MM.1S (cell line): ENCODE measurements around the gene SPATS2.

Experiments
- EZH2 ChIP-seq: fragments of 300-600 bp; sonication (generic); optimal IDR thresholded peaks from 2 replicates; pipeline ENCODE3; 2017; ENCODE audit warnings: low read depth, mild to moderate bottlenecking, antibody characterized with exemption, low read length, mixed read lengths
- EZH2phosphoT487 ChIP-seq: fragments of 300-600 bp; sonication (generic); IDR thresholded peaks from 2 replicates; pipeline ENCODE4 v1.6.1; 2018; ENCODE audit warnings: antibody characterized with exemption, low read length
- TF ChIP-seq, protein P1 (sequence below): fragments of 300-600 bp; sonication (generic); IDR thresholded peaks from 2 replicates; pipeline ENCODE4 v1.5.1; 2016; ENCODE audit warnings: antibody characterized with exemption, low read length, mixed read lengths

GRCh38 chr12:49541911-49542505 is 174.7 kb downstream of the SPATS2 start:
- TF ChIP-seq, protein P1, sequence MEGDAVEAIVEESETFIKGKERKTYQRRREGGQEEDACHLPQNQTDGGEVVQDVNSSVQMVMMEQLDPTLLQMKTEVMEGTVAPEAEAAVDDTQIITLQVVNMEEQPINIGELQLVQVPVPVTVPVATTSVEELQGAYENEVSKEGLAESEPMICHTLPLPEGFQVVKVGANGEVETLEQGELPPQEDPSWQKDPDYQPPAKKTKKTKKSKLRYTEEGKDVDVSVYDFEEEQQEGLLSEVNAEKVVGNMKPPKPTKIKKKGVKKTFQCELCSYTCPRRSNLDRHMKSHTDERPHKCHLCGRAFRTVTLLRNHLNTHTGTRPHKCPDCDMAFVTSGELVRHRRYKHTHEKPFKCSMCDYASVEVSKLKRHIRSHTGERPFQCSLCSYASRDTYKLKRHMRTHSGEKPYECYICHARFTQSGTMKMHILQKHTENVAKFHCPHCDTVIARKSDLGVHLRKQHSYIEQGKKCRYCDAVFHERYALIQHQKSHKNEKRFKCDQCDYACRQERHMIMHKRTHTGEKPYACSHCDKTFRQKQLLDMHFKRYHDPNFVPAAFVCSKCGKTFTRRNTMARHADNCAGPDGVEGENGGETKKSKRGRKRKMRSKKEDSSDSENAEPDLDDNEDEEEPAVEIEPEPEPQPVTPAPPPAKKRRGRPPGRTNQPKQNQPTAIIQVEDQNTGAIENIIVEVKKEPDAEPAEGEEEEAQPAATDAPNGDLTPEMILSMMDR: no peak
- TF ChIP-seq EZH2phosphoT487 (no peak), EZH2 (no peak)
